GM19351 (cell line): ENCODE data around the gene MYO1E.
A peak's percentile ranks its signal among the peaks of the same experiment; 100 is the strongest.

ENCODE experiments used
- ATAC-seq: cut with Tn5 transposase; IDR thresholded peaks from one replicate; pipeline ENCODE4 v1.9.1; 2021; ENCODE audit warnings: mild to moderate bottlenecking, moderate library complexity; ENCODE audit not compliant: unreplicated experiment

MYO1E gene

DNA sequence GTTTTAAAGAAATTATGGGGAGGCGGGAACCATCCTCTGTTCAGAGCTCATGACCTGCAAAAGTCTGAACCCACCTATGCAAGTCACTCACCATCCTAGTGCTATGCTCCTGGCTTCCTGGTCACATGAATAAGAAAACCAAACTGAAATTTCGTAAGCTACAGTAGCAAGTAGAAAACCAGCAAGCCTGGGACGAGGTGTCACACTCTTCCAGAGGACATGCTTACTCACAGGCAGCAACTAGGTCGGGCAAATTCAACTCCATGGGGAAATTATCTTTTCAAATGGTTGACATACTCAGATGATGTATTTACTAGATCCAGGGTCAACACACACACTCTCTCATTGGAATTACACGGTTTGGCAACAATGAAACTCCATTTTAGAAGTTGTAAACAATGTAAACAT is 134.7 kb downstream of the MYO1E start:
- ATAC-seq, result peak; percentile 54

DNA sequence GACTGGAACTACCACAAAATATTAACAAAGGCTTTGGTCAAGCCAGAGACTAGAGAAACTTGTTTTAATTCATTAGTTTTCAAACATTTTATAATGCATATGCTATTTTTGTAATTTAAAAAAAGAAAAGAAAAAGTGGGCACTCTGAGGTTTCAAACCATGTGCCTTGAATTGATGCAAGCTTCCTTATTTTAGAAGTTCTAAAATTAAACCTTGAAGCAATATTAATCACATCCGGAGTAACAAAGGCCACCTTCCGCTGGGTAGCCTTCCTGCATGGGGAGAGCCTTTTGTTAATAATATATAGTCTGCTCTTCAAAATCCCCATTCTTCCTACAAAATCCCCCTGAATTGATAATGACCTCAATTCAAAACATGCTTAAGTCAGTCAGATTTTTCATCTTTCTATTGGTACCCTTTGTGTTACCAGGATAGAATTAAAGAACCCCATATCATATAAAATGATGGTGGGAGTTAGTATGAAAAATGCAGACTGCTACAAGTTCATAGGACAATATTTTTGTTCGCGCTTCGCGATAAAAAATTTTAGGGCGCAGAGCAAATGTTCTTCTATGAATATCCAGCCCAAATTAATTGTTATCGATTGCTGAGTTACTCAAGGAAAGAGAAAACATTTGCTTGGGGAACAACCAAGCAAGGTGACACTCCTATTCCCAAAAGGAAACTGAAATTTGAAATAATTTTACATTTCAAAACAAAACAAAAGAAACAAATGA is 135.4 kb downstream of the MYO1E start:
- ATAC-seq, result peak; percentile 69

DNA sequence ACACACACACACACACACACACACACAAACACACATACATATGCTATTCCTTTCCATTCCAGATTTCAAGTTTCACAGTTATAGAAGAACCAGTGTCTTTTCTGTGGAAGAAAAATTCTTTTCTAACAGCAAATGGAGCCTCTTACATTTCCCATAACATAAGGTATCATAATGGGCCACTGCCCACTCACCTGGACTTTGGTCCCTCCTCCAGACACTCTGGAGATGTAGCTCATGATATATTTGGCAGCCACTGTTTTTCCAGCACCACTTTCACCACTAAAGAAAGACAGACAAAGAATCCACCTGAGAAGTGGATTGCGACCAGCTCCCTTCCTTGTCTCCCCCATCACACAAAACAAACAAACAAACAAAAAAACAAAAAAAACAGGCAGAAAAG is 136.3 kb downstream of the MYO1E start:
- ATAC-seq, result no peak

DNA sequence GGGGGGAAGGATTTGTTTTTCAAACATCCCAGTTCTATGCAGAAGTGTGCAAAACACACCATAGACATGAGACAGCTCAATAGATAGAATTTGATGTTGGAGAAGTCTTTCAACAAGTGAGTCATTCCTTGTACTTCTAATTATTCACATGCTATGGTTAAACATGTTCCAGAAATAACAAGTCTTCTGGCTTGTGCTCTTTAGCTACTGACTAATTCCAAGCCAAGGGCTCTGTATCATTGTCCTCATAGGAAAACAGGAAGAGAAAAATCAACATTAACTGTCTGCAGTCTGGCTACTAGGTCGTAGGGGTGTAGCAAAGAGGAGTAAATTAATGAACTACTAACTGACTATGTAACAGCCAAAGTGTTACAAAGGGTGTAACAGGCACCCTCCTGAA is 140.2 kb downstream of the MYO1E start:
- ATAC-seq, result no peak

DNA sequence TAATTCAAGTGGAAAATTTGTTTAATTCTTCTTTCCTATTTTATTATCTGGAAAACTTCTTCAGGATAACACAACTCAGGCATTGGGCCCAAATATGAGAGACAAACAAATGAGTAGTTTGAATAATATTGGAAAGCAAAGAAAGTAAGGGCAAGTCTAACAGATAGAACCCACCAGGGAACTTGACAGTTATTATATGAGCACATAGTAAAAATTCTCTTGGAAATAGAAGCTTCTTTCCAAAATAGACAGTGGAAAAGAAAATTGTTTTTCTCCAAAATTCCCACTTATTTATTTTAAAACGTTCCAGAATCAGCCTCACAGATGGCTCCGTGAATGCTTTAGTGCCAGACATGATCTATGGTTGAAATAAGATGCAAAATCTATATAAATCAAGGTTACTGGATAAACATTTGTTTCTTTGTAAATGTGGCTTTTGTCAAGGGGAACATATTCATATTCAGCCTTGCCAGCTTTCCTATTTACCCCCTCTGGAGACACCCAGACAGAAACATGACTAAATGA is 142.1 kb downstream of the MYO1E start:
- no peak for ATAC-seq

DNA sequence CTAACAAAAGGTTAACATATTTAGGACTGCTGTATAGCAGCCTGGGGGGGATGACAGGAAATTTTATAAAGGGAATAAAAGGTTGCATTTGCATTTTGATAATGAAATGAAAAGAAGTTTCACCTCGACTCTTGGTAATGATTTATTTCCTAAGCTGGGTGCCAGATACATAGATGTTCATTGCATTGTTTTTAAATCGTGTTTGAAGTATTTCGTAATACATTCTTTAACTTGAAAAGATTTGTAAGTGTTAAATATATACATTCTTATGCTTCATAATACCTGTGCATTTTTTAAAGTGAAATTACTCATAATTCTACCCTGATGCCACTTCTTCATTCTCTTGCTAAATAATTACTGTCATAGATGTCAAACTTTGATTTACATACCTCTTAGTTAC is 143.2 kb downstream of the MYO1E start:
- ATAC-seq, result no peak

DNA sequence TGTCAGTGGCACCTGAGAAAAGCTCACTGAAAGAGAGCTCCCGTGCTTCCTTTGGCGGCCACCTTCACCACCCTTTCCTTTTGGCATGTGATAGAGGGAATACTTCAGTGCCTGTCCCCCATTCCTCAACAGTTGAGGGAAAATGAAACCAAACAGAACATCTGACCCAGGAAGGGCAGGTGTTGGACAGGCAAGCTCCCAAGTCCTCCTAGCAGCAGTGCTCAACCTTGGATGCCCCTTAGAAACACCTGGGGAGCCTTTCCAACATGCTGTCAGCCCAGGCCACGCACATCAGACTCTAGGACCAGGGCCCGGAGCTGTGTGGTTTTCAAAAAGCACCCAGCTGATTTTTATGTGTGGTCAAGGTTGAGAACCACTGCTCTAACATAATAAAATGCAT is 143.7 kb downstream of the MYO1E start:
- no peak for ATAC-seq

DNA sequence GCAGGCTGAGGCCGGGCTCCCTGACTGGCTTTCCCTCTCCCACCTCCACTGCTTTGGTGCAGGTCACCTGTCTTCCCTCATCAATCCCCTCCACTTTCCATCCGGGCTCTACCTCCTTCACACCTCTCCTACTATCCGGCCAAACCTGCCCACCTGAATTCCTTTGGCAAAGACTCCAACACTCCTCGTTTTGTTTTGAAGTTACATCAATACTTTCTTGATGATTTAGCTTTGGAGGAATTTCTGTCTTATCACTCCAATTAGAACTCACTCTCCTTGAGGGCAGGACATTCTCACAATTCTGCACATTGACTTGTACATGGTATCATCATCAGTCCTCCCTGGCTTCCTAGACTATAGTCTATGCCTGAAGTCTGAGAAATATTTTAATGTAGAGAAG is 145.7 kb downstream of the MYO1E start:
- no peak for ATAC-seq

DNA sequence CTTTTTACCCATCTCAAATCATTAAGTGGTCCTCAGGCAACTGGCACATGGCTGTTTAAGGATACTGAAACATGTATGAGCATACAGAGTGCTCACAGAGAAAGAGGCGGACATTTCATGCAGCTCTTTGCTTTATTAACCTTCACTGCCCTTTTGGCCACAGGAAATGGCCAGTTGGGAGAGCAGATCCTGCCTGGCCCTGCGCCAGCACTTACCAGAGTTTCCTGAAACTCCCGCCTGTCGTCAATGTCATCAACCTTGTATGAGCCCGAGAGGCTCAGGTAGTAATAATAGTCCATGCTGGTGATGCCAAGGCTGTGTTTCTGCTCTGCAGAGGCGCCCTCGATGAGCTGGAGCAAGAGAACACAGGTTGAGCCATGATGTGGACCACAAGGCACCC is 148.2 kb downstream of the MYO1E start:
- no peak for ATAC-seq

DNA sequence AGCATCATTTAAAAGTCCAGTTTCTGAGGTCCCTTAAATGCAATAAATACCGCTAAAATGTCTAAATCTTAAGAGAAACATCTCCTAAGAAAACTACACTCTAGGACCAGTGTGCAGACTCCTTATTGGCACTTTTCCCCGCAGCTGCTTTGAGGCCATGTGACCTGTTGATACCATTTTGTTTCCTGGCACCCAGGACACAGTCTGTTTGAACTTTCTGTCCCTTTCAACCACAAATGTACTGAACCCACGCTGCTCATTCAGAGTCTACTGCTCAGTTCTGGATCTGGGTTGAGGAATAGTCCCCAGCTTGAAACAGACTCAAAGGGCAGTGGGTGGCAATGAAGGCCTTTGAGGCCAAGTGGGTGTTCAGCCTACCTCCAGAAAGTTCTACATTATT is 148.9 kb downstream of the MYO1E start:
- ATAC-seq, result no peak

DNA sequence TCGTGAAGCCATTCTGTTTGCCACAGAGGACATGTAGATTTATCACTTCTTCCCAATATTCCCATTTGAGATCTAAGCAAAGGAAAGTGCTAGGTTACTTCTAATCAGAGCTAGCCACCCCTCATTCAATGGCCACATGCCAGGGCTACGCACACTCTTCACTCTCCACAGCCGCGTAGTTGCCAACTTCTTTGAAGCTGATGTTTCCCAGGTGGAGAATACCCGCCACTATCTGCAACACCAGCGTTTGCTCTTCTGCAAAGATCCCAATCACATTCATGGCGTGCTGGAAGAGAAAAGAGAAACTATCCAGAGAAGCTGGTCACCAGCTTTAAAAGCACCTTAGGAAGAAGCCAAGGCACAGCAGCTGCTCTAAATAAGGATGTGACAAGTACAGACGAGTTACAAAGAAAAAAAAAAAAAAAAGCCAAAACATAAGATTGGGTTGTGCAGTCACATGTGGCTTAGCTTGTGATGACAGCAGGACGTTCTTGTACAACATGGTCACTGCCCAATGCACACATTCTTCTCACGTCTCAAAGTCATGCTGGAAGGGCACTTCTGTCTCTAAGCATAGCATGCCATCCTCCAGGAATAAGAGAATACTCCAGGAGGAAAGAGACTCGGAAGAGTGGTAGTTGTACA is 149.6 kb downstream of the MYO1E start:
- no peak for ATAC-seq

DNA sequence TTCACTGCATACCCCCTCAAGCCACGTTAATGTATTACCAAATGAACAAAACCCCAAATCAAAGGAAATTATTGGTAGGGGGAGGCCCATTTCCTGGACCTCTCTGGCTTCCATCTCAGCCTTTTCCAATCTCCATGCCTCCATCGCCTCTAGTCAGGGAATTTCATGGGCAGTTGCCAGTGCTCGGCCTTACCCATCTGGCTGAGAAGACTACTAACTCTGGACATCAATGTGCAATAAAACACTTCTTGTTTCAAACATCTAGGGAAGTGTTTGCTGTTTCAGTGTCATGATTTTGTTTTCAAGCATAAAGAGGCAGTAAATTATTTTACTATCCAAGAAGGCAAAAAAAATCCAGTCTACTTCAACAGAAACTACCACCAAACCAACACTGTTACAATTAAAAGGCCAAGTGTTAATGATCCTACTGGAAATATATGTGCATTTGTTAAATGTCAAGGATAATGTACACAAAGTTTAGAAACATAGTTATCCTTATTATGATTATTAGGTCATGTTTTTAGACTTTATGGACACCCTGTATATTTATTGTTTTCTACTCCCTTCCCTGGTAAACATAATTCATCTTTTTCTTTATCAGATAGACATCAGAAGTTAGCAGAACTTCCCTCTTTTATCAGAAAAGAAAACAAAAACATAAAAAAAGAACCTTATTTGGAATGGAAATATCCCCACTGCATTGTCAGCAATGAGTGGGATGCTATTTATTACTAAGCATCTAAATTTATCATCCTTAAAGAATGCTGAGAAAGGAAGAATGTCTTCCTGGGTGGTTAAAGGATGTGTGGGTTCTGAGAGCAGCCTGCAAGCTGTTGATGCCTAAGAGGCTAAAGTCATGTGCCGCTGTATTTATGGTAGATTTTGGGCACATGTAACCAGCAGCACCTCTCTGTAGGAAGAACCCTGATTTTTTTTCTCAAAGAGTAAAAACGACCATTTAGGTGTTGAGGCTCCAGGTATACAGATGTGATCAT is 150.9 kb downstream of the MYO1E start:
- no peak for ATAC-seq

DNA sequence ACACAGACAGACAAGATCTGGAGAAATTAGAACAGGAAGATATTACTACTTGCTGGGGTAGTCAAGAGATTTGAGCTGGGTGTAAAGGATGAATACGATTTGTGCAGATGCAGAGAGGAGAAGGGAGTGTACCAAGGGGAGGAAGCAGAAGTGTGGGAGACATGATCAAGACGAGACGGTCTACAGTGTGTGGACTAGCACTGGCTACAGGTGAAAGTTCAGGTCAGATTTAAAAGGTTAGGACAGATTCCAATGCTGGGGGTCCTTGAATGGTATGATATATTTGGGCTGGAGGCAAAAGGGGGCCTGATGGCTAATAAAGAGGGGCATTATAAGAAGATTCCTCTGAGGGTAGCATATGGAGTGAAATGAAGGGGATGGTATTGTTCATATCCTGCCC is 154.0 kb downstream of the MYO1E start:
- ATAC-seq, result no peak

DNA sequence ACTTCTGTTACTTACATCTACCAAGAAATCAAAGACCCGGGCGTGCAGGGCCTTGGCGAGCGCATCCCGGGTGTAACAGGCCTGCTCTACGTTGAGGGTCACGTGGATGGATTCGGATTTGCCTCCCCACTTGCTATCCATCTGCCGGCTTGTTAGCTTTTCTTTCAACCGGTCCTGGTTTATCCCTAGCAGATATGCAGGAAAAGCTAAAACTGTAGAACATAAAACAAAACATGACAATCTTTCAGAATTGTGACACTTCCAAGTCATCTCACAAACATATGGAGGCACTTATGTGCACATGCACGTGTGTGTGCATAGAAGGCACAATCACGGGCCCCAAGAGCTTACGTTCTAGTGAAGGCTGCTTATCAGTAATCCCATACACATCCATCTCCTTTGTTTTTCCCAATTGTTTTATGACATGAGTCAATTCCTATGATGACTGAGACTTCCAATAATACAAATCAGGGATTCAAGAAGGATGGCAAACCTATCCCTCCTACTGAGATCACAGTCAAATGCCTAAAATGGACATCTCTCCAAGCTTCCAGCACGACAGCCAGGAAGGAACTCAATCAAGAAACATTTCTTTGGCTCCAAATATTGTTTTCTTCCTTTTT is 154.7 kb downstream of the MYO1E start:
- no peak for ATAC-seq

DNA sequence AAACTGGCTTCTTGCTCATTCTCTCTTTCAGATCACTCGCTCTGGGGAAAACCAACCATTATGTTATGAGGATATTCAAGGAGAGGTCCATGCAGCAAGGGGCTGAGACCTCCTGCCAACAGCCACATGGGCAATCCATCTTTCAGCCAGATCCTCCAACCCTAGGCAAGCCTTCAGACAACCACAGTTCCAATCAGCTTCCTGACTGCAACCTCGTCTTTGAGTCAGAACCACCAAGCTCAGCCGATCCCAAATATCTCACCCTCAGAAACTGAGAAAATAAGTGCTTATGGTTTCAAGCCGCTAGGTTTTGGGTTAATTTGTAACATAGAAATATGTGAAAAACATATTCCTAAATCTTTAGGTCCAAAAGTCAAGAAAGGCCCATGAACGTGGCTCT is 155.8 kb downstream of the MYO1E start:
- no peak for ATAC-seq

DNA sequence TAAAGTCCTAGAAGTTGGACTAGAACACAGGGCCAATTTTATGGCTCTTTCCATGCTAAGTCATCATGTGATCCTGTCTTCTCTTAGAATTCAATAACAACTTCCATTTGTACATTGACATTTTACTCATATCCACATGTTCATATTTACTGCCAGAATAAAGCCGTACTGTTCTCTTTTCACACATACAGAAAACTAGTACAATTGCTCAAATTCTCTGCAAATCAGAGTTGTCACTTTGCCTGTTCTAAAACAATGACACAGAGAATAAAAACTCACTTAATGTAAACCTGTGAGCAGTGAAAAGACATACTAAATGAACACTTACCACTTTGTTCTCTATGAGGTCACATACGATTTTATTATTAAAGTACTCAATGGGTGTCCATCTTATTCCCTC is 162.5 kb downstream of the MYO1E start:
- no peak for ATAC-seq

DNA sequence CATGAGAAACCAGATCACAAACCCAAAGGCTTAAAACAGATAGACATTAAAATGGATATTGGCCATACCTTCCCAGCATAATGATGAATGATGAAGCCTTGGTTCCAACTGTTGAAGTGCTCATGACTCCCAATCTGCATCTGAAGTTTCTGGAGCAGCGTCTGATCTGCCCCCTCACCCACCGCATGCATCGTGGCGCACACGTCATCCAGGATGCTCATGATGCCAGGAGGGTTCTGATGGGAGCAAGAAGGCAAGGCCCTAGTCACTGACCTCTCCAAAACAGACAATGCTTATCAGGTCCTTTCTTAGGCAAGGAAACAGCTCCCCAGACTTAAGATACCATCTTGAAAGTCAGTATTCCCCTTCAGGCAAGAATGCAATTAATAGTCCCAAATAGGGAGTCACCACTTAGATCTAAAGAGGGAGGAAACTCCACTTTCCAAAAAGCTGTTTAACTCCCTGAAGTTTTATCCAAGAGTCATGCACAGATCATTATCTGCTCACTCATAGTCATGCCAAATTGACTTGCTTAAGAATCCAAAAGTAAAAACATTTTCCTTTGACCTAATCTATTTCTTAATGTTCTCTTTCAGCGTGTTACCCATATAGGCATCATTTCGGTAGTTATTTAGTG is 163.9 kb downstream of the MYO1E start:
- no peak for ATAC-seq

DNA sequence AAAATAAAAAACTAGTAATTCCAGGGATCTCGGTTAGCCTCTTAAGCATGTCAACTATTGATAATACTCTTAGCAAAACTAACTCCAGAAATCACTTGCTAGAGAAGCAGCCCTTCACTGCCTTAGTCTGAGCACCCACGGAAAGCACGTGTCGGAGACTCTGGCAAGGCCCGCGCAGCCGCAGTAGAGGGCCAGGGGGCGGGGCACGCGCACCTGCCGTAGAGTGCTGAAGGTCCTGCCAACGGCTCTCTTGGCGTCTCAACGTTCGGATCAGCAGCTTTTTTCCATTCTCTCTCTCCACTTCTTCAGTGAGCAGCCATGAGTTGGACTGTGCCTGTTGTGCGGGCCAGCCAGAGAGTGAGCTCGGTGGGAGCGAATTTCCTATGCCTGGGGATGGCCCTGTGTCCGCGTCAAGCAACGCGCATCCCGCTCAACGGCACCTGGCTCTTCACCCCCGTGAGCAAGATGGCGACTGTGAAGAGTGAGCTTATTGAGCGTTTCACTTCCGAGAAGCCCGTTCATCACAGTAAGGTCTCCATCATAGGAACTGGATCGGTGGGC is 166.0 kb downstream of the MYO1E start, which contains the start of gene LDHAL6B:
LDHAL6B (plus strand) TSS at position 221 of the 561 bp plus-strand sequence; CDS start at position 319, 98 bp downstream.
- no peak for ATAC-seq

DNA sequence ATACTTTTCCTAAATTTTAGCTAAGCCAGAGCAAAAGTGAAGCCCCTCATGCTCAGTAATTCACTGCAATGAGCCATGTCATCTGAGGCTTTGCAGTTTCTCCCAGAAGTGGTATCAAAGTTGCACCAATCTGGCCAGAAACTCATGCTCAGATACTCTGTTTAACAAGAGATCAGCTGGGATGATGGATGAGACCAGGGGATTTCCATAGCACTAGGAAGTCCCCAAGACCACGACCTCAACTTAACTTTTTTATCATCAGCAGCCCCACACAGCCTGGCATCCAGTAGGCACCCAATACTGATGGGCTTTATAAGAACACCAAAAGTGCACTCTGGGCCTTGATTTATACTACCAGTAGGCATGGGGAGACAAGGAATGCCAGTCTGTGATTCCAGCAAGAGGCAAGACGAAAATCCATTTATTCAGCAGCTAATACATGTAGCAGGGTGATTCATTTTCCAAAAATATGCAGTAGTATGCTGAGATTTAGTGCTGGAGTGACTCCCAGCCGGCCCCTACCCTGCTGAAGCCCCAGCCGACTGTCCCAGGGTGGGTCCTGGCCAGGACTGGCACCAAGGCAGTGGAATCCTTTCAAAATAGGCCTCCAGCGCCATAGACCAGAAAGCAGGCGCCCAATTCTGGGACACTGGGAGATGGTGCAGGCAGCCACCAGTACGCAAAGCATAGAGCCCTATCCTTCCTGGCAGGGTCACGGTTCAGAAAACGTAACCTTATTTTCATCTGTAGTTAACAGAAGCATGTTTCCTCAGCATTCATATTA is 166.6 kb downstream of the MYO1E start:
- no peak for ATAC-seq
